ENCODE data around the gene SLC23A3. TPM values are rescaled to one million over a fixed set of nuclear protein-coding genes. Genes with fewer than 3 reads are reported as not detected.

The SLC23A3 gene
- total and polyA plus RNA-seq, 10 of the 15 experiments (the other 5 are each of a cell fraction or from before 2014, with no cell fraction given), result 0.07 to 1.0 (median 0.40) TPM; not detected in 1

- Histone ChIP-seq H3K27ac (ENCODE audit: control insufficient read depth, insufficient read depth) (no peak overlapping the region), H3K4me2 (ENCODE audit: control insufficient read depth, insufficient read depth) (no peak overlapping the region), H3K36me3 (ENCODE audit: control insufficient read depth in 2 of 2, insufficient read depth in 2 of 2, low read length in 1 of 2) (peaks cover 0 to 15% of the 10 kb centered on the region in 2 experiments; a peak in 3 of 4 replicates), H3K27me3 (replicated peaks in 1 of 2; ENCODE audit: control insufficient read depth in 2 of 2, insufficient read depth in 2 of 2, low read length in 1 of 2) (no peaks in the 10 kb centered on the region), H3K4me1 (ENCODE audit: control insufficient read depth, insufficient read depth, low read length) (peaks cover 11% of the 10 kb centered on the region), H4K20me1 (ENCODE audit: control insufficient read depth, insufficient read depth) (no peaks in the 10 kb centered on the region), H2AFZ (ENCODE audit: control insufficient read depth, low read depth, low read length) (no peak overlapping the region), H3K9ac (ENCODE audit: control insufficient read depth, insufficient read depth, low read length) (no peak overlapping the region), H3K4me3 (no peak overlapping the region), H3K9me3 (replicated peaks; ENCODE audit: control insufficient read depth, insufficient read depth, low read length) (no peaks in the 10 kb centered on the region), H3K79me2 (ENCODE audit: control insufficient read depth, insufficient read depth, low read length) (peaks cover 14% of the 10 kb centered on the region)
- ChIA-PET CTCF (interaction anchor here (0.6 to 3.2 kb wide), 5 partner anchors 8 to 81 kb away, joined by 3 to 14 read pairs (median 4); no protein-coding TSS in a partner anchor), SMC1A (ENCODE audit: uncharacterized antibody, unreplicated experiment) (no interaction called here), POLR2A (no interaction called here), RAD21 (ENCODE audit: unreplicated experiment) (no interaction called here)
- no peak for FAIRE-seq
- intact Hi-C loops (cut with micrococcal nuclease; ENCODE audit: unreplicated experiment) (no loop called here), in situ Hi-C loops (cut with MboI) (no loop called here)
- TF ChIP-seq SPI1 (IDR thresholded peaks at IDR 0.05; ENCODE audit: borderline replicate concordance, insufficient read depth, low read depth, low read length), result no peak
- no peak for TF ChIP-seq ESRRA (IDR thresholded peaks at IDR 0.05; ENCODE audit: low read length)
- no peak for TF ChIP-seq POLR2A (IDR thresholded peaks at IDR 0.05; ENCODE audit: low read depth, low read length)
- no peak for TF ChIP-seq NBN (IDR thresholded peaks at IDR 0.05)
- TF ChIP-seq MTA3 (IDR thresholded peaks at IDR 0.05; ENCODE audit: borderline replicate concordance, low read length), result no peak
- TF ChIP-seq NFXL1 (IDR thresholded peaks at IDR 0.05; ENCODE audit: borderline replicate concordance), result no peak
- no peak for TF ChIP-seq SRF (IDR thresholded peaks at IDR 0.05; ENCODE audit: low read depth in 2 of 2, low read length in 2 of 2)
- no peak for TF ChIP-seq CBX3 (IDR thresholded peaks at IDR 0.05; ENCODE audit: borderline replicate concordance, low read depth)
- no peak for TF ChIP-seq TAF1 (IDR thresholded peaks at IDR 0.05; ENCODE audit: borderline replicate concordance, low read depth, low read length)
- no peak for TF ChIP-seq NFIC (IDR thresholded peaks at IDR 0.05; ENCODE audit: low read depth, low read length)
- no peak for TF ChIP-seq PAX5 (IDR thresholded peaks at IDR 0.05; ENCODE audit: borderline replicate concordance, low read depth, low read length)
- no peak for TF ChIP-seq EZH2 (IDR thresholded peaks at IDR 0.05; ENCODE audit: borderline replicate concordance, control insufficient read depth, low read depth, low read length)
- no peak for ATAC-seq
- DNase-seq (ENCODE audit: low read depth, low spot score), result no peak
- WGBS (ENCODE audit: insufficient coverage, insufficient replicate concordance, low lambda C conversion rate, missing lambda C conversion rate), result 96% methylated on average over 15 of the region's 15 CpGs
- BruUV-seq (replicated peaks), result no TSS peak
Measured at GRCh38 chr2:219214141-219214540, 44.3 kb upstream of the SLC23A3 start.
